DMS153 treated with DMSO at 0.1 percent for 48 hours (cell line): Measurements from ENCODE around the gene GLI1.

Experiments used
- DNase-seq: peaks from one replicate; lab custom pipeline; 2025; ENCODE audit not compliant: unreplicated experiment; lab: John Stamatoyannopoulos, UW

GLI1 gene

DNA sequence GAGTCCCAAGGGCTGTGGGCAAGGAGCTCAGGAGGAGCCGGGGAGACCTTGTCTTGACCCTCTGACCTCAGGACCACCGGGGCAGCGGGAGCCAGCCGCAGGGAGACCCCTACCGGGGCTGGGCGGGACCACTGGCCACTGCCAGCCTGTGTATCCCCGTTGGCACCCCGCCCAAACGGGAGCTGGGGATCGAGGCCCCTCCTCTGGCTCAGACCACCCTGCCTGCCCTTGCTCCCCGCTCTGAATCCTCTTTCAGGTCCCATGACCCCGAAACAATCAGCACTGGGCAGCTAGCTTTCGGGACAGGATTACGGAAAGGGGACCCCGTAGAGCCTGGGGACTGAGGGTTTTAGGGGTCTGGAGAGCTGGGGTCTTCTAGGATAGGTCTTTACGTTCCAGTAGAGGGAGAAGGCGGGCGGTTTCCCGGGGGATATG, 1.3 kb downstream of the GLI1 start:
- DNase-seq = no peak

- no peak for DNase-seq
These were observed 1.8 kb downstream of the GLI1 start for GRCh38 chr12:57461276-57461916.

DNA sequence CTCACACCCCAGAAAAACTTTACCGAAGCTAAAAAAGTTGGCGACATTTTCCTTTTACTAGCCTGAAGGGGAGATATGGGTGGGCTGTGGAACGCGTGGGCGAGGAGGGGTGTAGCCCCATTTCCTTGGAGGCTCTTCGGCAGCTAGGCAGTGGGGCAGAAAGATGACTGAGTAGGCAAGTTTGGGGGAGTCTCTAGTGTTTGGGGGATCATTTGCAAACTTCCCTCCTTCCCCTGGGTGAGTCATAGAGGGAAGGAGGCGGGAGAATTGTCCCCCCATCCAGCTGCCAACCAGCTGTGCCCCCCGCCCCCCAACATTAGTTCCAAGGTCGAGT, 2.3 kb downstream of the GLI1 start:
- no peak for DNase-seq

DNA sequence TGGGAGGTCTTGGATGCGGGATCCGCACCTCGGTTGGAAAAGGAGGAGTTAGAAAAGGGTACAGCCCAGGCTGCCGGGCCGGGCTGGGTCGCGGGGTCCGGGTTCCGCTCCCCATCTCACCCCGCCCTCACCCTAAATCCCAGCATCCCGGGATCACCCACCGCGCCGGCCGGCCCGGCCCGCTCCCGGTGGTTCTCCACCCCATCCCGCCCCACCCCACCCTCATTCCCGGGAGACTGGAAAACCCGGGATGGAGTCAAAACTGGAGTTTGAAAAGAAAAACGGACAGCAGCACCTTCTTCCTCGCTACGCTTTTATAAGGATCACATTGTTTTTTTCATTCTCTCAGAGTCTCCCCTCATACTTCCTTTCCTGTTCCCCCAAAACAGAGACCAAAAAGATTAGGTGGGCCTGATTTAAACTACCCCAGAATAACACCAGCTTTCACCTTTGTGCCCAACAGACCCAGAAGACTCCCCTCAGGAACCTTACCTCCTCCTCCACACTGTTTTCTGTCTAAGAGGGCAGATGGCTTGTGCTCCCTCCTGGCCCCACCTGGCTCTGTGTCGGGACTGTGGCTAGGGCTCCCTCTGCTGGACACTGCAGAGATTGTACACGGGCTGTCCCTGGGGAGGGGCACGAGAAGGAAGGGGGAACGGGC, 2.8 kb downstream of the GLI1 start:
- DNase-seq = peak; percentile 96

DNA sequence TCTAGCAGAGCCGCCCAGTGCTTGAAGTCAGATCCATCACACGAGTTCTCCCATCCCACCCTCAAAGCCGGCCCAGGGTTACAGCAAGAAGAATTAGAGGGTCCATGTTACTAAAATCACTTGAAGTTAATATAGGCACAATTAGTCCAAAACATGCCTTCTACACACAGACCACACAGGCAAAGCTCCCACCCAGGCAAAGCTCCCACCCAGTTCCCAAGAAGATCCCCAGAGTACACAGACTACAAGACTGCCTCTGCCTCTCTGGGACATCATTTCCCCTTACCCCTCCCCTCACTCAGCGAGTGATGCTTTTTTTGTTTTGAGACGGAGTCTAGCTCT, 3.3 kb downstream of the GLI1 start:
- DNase-seq = no peak

GRCh38 chr12:57464569-57464968, 5.0 kb downstream of the GLI1 start:
- no peak for DNase-seq

- no peak for DNase-seq
These were observed 5.6 kb downstream of the GLI1 start for GRCh38 chr12:57465030-57465746.

DNA sequence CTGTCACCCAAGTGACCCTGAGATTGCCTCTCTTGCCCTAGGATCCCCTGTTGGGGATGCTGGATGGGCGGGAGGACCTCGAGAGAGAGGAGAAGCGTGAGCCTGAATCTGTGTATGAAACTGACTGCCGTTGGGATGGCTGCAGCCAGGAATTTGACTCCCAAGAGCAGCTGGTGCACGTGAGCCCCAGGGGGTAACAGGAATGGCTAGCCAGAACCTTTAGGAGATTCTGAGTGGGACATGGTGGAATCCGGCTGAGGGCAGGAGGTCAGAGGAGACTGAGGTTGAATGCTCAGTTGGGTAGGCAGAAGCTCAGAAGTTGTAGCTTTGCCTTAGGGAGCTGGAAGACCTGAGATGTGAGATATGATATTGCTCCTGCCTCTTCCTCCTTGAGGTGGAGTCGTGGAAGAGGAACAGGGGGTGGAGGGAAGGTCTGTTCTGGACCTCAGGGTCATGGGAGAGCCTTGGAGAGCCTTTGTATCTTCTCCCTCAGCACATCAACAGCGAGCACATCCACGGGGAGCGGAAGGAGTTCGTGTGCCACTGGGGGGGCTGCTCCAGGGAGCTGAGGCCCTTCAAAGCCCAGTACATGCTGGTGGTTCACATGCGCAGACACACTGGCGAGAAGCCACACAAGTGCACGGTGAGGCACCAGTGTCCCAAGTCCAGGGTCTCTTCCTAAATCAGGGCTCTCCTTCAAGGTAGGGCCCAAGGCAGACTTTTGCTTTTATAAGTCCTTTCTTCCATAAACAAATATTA, 6.3 kb downstream of the GLI1 start:
- no peak for DNase-seq

DNA sequence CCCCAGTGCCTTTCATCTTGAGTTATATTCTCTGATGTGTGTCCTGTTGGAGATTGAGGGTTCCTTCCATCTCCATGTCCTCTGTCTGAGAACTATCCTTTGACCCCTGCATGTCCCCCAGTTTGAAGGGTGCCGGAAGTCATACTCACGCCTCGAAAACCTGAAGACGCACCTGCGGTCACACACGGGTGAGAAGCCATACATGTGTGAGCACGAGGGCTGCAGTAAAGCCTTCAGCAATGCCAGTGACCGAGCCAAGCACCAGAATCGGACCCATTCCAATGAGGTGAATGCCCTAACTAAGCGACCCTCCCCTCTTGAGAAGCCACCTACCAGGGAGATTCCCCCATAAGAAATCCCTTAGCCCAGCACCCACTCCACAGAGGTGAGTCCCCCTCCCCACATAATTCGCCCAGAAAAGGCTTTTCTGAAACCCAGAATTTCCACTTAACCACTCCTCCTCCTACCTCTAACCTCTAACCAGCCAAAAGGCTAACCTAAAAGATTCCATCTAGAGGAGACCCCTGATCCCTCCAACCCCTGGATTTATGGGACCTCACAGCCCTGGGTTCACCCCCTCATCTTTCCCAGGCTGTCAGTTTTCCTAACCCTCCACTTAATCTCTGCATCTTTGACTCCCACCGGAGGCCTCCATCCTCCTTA, 7.8 kb downstream of the GLI1 start:
- no peak for DNase-seq

- DNase-seq = no peak
These were observed 8.3 kb downstream of the GLI1 start for GRCh38 chr12:57467915-57468314.

GRCh38 chr12:57469296-57470164, 9.9 kb downstream of the GLI1 start:
- no peak for DNase-seq

DNA sequence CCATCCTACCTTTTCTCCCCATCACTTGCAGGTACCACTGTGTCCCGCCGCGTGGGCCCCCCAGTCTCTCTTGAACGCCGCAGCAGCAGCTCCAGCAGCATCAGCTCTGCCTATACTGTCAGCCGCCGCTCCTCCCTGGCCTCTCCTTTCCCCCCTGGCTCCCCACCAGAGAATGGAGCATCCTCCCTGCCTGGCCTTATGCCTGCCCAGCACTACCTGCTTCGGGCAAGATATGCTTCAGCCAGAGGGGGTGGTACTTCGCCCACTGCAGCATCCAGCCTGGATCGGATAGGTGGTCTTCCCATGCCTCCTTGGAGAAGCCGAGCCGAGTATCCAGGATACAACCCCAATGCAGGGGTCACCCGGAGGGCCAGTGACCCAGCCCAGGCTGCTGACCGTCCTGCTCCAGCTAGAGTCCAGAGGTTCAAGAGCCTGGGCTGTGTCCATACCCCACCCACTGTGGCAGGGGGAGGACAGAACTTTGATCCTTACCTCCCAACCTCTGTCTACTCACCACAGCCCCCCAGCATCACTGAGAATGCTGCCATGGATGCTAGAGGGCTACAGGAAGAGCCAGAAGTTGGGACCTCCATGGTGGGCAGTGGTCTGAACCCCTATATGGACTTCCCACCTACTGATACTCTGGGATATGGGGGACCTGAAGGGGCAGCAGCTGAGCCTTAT, 10.8 kb downstream of the GLI1 start:
- DNase-seq = no peak

DNA sequence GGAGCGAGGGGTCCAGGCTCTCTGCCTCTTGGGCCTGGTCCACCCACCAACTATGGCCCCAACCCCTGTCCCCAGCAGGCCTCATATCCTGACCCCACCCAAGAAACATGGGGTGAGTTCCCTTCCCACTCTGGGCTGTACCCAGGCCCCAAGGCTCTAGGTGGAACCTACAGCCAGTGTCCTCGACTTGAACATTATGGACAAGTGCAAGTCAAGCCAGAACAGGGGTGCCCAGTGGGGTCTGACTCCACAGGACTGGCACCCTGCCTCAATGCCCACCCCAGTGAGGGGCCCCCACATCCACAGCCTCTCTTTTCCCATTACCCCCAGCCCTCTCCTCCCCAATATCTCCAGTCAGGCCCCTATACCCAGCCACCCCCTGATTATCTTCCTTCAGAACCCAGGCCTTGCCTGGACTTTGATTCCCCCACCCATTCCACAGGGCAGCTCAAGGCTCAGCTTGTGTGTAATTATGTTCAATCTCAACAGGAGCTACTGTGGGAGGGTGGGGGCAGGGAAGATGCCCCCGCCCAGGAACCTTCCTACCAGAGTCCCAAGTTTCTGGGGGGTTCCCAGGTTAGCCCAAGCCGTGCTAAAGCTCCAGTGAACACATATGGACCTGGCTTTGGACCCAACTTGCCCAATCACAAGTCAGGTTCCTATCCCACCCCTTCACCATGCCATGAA, 11.5 kb downstream of the GLI1 start:
- no peak for DNase-seq

DNA sequence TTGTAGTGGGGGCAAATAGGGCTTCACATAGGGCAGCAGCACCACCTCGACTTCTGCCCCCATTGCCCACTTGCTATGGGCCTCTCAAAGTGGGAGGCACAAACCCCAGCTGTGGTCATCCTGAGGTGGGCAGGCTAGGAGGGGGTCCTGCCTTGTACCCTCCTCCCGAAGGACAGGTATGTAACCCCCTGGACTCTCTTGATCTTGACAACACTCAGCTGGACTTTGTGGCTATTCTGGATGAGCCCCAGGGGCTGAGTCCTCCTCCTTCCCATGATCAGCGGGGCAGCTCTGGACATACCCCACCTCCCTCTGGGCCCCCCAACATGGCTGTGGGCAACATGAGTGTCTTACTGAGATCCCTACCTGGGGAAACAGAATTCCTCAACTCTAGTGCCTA, 12.1 kb downstream of the GLI1 start:
- DNase-seq = no peak

DNA sequence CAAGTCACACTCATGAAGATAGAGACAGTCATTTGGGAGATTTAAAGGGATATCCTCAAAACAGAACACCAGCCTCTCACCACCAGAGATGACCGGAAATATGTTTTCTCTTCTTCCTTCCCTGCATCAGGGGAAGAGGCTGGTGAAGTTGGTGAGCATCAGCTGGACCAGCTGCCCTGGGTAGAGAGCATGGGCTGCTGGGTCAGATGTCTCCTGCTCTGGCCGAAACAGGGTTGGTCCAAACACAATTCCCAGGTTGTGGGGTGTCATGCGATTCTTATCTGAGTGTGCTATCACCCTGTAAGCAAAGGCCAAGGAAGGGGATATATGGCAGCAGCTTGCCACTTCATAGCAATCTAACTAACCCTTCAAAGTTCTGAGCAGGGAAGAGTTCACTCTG, 12.8 kb downstream of the GLI1 start:
- no peak for DNase-seq

GRCh38 chr12:57473392-57473791, 13.8 kb downstream of the GLI1 start:
- DNase-seq = no peak

DNA sequence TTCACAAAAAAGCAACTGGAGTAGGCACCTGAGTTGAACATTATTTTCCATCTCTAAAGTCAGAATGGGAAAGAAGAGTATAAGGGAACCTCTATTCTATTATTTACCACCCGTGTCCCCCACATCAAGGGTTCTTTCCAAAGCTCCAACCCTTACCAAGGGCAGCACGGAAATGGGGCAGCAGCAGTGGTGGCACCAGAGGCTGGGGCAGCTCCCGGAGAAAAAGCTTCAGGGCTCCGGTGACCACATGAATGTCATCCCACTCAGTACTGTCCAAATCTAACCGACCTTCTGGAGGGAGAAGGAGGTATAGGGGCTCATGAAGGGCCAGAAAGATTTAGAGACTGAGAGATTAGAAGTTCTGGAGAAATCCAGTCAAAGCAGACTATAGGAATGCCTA, 14.3 kb downstream of the GLI1 start:
- no peak for DNase-seq

DNA sequence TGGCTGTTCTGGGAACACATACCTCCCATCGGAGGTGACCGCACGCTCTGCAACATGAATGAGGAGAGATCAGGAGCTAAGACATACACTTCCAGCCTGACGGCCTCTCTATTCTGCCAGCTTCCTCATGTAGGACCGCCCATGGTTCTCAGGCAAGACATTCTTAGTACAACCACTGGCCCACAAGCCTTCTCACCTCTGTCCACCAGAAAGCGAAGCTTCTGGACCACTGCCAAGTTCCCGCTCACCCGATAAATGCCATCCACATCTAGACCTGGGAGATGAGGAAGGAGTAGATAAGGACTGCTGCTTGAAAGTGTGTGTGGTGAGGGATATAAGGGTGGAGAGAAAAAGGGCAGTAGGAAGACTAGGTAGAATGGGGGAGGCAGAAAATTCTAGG, 14.8 kb downstream of the GLI1 start:
- DNase-seq = no peak

- DNase-seq = no peak
These were observed 15.3 kb downstream of the GLI1 start for GRCh38 chr12:57474862-57475261.
